Stimulated activated naive CD8-positive, alpha-beta T cell treated with anti-CD3 and anti-CD28 coated beads, Interleukin-15, Interleukin-2, amounts not matched to agents 100 ng/mL and 50 ng/mL, for 24 hours (primary cell): ENCODE data around the gene TMEM243.

Source experiments
- H3K27ac Mint-ChIP-seq: one replicate; pipeline ENCODE4 v1.8.0; 2021; ENCODE audit warnings: mild to moderate bottlenecking, mixed read lengths
- H3K27me3 Mint-ChIP-seq: one replicate; pipeline ENCODE4 v1.8.0; 2021; ENCODE audit warnings: mixed read lengths
- H3K36me3 Mint-ChIP-seq: one replicate; pipeline ENCODE4 v1.8.0; 2021; ENCODE audit warnings: low read depth, mixed read lengths
- H3K4me1 Mint-ChIP-seq: one replicate; pipeline ENCODE4 v1.8.0; 2021; ENCODE audit warnings: low read depth, mixed read lengths
- H3K4me3 Mint-ChIP-seq: one replicate; pipeline ENCODE4 v1.8.0; 2021; ENCODE audit warnings: mild to moderate bottlenecking, mixed read lengths
- H3K9me3 Mint-ChIP-seq: one replicate; pipeline ENCODE4 v1.8.0; 2021; ENCODE audit warnings: mixed read lengths

Gene TMEM243

GRCh38 chr7:87202208-87202607 is 17.3 kb downstream of the TMEM243 start:
- Mint-ChIP-seq H3K4me3 (peak overlapping the region; percentile 28), H3K4me1 (peaks cover 81% of the 10 kb centered on the region), H3K36me3 (peaks cover 95% of the 10 kb centered on the region), H3K27ac (peak overlapping the region; percentile 66), H3K9me3 (peaks cover 24% of the 10 kb centered on the region), H3K27me3 (no peaks in the 10 kb centered on the region)

- H3K4me3 Mint-ChIP-seq, result no peak overlapping the region
- peaks cover 73% of the 10 kb centered on the region for H3K4me1 Mint-ChIP-seq
- peaks cover 96% of the 10 kb centered on the region for H3K36me3 Mint-ChIP-seq
- H3K27ac Mint-ChIP-seq, result peak overlapping the region; percentile 77
- H3K9me3 Mint-ChIP-seq, result peaks cover 13% of the 10 kb centered on the region
- H3K27me3 Mint-ChIP-seq, result no peaks in the 10 kb centered on the region
Observed at GRCh38 chr7:87199700-87200450, 19.7 kb downstream of the TMEM243 start.

GRCh38 chr7:87199241-87199640 is 20.3 kb downstream of the TMEM243 start:
- Mint-ChIP-seq H3K27ac (peak overlapping the region; percentile 26), H3K36me3 (peaks cover 97% of the 10 kb centered on the region), H3K9me3 (peaks cover 11% of the 10 kb centered on the region), H3K4me1 (peaks cover 71% of the 10 kb centered on the region), H3K27me3 (no peaks in the 10 kb centered on the region), H3K4me3 (no peak overlapping the region)

DNA sequence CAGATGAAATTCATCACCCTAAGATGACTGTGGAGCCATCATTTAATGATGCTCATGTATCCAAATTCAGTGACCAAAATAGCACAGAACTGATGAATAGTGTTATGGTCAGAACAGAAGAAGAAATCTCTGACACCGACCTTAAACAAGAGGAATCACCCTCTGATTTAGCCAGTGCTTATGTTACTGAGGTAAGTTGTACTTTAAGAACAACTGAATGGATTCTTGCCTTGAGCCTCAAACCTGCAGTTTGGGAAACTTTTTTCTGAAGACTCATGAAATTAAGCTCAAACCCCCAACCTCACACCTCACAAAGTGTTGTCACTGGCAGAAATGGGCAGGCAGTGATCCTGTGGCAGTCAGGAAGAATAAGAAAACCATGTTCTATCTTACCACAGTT is 25.6 kb downstream of the TMEM243 start:
- no peaks in the 10 kb centered on the region for H3K9me3 Mint-ChIP-seq
- H3K27me3 Mint-ChIP-seq, result no peaks in the 10 kb centered on the region
- no peak overlapping the region for H3K4me3 Mint-ChIP-seq
- peak overlapping the region; percentile 90 for H3K27ac Mint-ChIP-seq
- H3K4me1 Mint-ChIP-seq, result peaks cover 48% of the 10 kb centered on the region
- H3K36me3 Mint-ChIP-seq, result peaks cover 92% of the 10 kb centered on the region

- Mint-ChIP-seq H3K36me3 (peaks cover 92% of the 10 kb centered on the region), H3K27me3 (no peaks in the 10 kb centered on the region), H3K27ac (peak overlapping the region; percentile 90), H3K4me1 (peaks cover 44% of the 10 kb centered on the region), H3K9me3 (no peaks in the 10 kb centered on the region), H3K4me3 (no peak overlapping the region)
Observed at GRCh38 chr7:87192784-87193487, 26.6 kb downstream of the TMEM243 start.

GRCh38 chr7:87190783-87191182 is 28.7 kb downstream of the TMEM243 start:
- H3K9me3 Mint-ChIP-seq, result no peaks in the 10 kb centered on the region
- H3K36me3 Mint-ChIP-seq, result peaks cover 84% of the 10 kb centered on the region
- peak overlapping the region; percentile 60 for H3K27ac Mint-ChIP-seq
- peaks cover 34% of the 10 kb centered on the region for H3K4me1 Mint-ChIP-seq
- H3K27me3 Mint-ChIP-seq, result no peaks in the 10 kb centered on the region
- H3K4me3 Mint-ChIP-seq, result no peak overlapping the region

DNA sequence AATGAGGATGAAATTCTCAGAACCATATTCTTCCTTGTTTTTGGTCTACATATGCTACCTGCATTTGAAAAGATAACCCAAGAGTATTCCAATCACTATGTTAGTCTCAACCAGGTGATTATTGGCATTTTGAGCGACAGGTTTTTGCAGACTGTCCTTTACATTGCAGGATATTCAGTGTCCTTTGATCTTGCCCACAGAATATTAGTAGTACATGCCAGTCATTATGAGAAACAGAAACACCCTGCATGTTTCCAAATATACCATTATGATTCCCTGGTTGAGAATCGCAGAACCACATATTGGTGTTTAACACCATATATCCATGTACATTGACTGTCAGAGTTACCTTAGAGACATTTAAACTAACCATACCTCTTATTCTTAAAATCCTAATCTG is 30.6 kb downstream of the TMEM243 start:
- peaks cover 34% of the 10 kb centered on the region for H3K4me1 Mint-ChIP-seq
- H3K36me3 Mint-ChIP-seq, result peaks cover 84% of the 10 kb centered on the region
- no peaks in the 10 kb centered on the region for H3K27me3 Mint-ChIP-seq
- H3K4me3 Mint-ChIP-seq, result no peak overlapping the region
- peak overlapping the region; percentile 19 for H3K27ac Mint-ChIP-seq
- H3K9me3 Mint-ChIP-seq, result no peaks in the 10 kb centered on the region

DNA sequence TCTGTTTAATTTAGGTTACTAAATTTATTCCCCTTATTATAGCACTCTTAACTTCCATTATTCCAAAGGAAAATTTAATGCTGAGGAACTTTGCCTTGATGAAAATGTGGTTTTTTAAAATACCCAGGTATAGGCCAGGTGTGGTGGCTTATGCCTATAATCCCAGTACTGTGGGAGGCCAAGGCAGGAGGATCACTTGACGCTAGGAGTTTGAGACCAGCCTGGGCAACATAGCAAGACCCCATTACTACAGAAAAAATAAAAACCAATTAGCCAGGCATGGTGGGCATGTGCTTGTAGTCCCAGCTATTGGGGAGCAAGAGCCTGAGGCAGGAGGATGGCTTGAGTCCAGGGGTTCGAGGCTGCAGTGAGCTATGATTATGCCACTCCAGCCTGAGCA is 32.4 kb downstream of the TMEM243 start:
- Mint-ChIP-seq H3K36me3 (peaks cover 84% of the 10 kb centered on the region), H3K27me3 (no peaks in the 10 kb centered on the region)

GRCh38 chr7:87179180-87179579 is 40.4 kb downstream of the TMEM243 start:
- no peak overlapping the region for H3K4me3 Mint-ChIP-seq
- no peak overlapping the region for H3K27ac Mint-ChIP-seq
- H3K36me3 Mint-ChIP-seq, result peaks cover 76% of the 10 kb centered on the region
- peaks cover 12% of the 10 kb centered on the region for H3K4me1 Mint-ChIP-seq
- H3K27me3 Mint-ChIP-seq, result no peaks in the 10 kb centered on the region
- H3K9me3 Mint-ChIP-seq, result no peaks in the 10 kb centered on the region

More for the DNA sequence above, 32.4 kb downstream of the TMEM243 start:
- no peak overlapping the region for H3K4me3 Mint-ChIP-seq
- H3K27ac Mint-ChIP-seq, result no peak overlapping the region
- H3K4me1 Mint-ChIP-seq, result peaks cover 21% of the 10 kb centered on the region
- H3K9me3 Mint-ChIP-seq, result no peaks in the 10 kb centered on the region

DNA sequence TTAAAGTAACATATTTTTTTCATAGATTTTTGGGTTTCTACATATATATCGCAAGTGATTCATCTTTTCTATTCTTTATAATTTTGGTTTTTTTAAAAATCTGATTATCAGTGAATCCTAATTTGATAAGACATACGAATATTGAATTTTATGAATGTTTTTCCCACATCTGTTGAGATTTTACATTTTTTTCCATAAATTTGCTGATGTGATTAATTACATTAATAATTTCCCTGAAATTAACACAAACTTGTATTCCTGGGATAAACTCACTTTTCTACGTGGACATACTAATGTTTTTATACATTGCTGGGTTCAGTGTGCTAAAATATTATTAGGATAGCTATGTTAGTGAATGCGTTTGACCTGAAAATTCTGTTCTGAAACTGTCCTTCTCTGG is 41.2 kb downstream of the TMEM243 start:
- Mint-ChIP-seq H3K9me3 (no peaks in the 10 kb centered on the region), H3K27ac (no peak overlapping the region), H3K27me3 (no peaks in the 10 kb centered on the region), H3K4me3 (no peak overlapping the region), H3K36me3 (peaks cover 76% of the 10 kb centered on the region), H3K4me1 (peaks cover 9% of the 10 kb centered on the region)

GRCh38 chr7:87173471-87173870 is 46.1 kb downstream of the TMEM243 start:
- Mint-ChIP-seq H3K36me3 (peaks cover 77% of the 10 kb centered on the region), H3K4me1 (peaks cover 9% of the 10 kb centered on the region), H3K27ac (no peak overlapping the region), H3K27me3 (no peaks in the 10 kb centered on the region), H3K9me3 (no peaks in the 10 kb centered on the region), H3K4me3 (no peak overlapping the region)

- Mint-ChIP-seq H3K27ac (no peak overlapping the region), H3K4me1 (peaks cover 3% of the 10 kb centered on the region), H3K27me3 (no peaks in the 10 kb centered on the region), H3K36me3 (peaks cover 80% of the 10 kb centered on the region), H3K4me3 (no peak overlapping the region), H3K9me3 (no peaks in the 10 kb centered on the region)
Observed at GRCh38 chr7:87171282-87171934, 48.1 kb downstream of the TMEM243 start.

GRCh38 chr7:87170828-87171227 is 48.7 kb downstream of the TMEM243 start:
- no peak overlapping the region for H3K4me3 Mint-ChIP-seq
- no peaks in the 10 kb centered on the region for H3K27me3 Mint-ChIP-seq
- no peaks in the 10 kb centered on the region for H3K9me3 Mint-ChIP-seq
- H3K27ac Mint-ChIP-seq, result no peak overlapping the region
- H3K4me1 Mint-ChIP-seq, result no peaks in the 10 kb centered on the region
- peaks cover 80% of the 10 kb centered on the region for H3K36me3 Mint-ChIP-seq

DNA sequence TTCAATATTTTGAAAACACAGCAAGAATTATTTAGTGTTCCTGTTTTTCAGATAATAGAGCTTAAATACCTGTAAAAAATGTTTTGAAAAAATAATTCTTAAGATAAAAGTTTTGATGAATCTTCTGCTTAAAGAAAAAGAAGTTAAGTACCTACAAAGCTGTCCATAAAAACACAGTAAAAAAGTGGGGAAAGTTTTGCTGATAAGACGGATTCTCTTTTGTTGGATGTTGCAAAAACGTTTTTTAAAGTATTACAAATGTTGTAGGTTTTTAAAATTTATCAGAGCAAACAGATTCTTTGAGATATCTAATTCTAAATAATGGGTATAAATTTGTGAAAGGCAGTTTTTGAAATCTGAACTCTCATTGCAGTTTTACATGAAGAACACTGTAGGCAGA is 55.1 kb downstream of the TMEM243 start:
- Mint-ChIP-seq H3K4me3 (no peak overlapping the region), H3K27ac (no peak overlapping the region), H3K4me1 (peaks cover 17% of the 10 kb centered on the region), H3K9me3 (no peaks in the 10 kb centered on the region), H3K36me3 (peaks cover 76% of the 10 kb centered on the region), H3K27me3 (no peaks in the 10 kb centered on the region)

GRCh38 chr7:87159538-87159937 is 60.0 kb downstream of the TMEM243 start:
- H3K9me3 Mint-ChIP-seq, result no peaks in the 10 kb centered on the region
- peaks cover 60% of the 10 kb centered on the region for H3K4me1 Mint-ChIP-seq
- H3K27ac Mint-ChIP-seq, result no peak overlapping the region
- H3K4me3 Mint-ChIP-seq, result no peak overlapping the region
- H3K36me3 Mint-ChIP-seq, result peaks cover 61% of the 10 kb centered on the region
- no peaks in the 10 kb centered on the region for H3K27me3 Mint-ChIP-seq
